SW 1271 (cell line): ENCODE results near the gene CAPRIN2.
A peak's percentile ranks its signal among the peaks of the same experiment; 100 is the strongest.

Experiments
- DNase-seq, 2 experiments: peaks; one replicate each; lab custom pipeline; 2025; lab: John Stamatoyannopoulos, UW

The CAPRIN2 gene

GRCh38 chr12:30701056-30701455, 53.7 kb downstream of the CAPRIN2 start:
- DNase-seq: no peak

- no peak for DNase-seq
Measured at GRCh38 chr12:30700216-30700900, 54.4 kb downstream of the CAPRIN2 start.

- DNase-seq: no peak
Measured at GRCh38 chr12:30698346-30698745, 56.4 kb downstream of the CAPRIN2 start.

GRCh38 chr12:30696943-30697342, 57.8 kb downstream of the CAPRIN2 start:
- no peak for DNase-seq

- no peak for DNase-seq
Measured at GRCh38 chr12:30696486-30696885, 58.3 kb downstream of the CAPRIN2 start.

GRCh38 chr12:30696103-30696408, 58.7 kb downstream of the CAPRIN2 start:
- no peak for DNase-seq

- peak; percentile 95 to 96 for DNase-seq
Measured at GRCh38 chr12:30695199-30696102, 59.3 kb downstream of the CAPRIN2 start, which contains the start of gene IPO8. IPO8 (minus strand) TSS chr12:30695869; CDS start chr12:30695647, 222 bp downstream.

GRCh38 chr12:30694412-30695198, 60.1 kb downstream of the CAPRIN2 start:
- DNase-seq: peak in 1 of 2 experiments; percentile 51

- no peak for DNase-seq
Measured at GRCh38 chr12:30692470-30692869, 62.3 kb downstream of the CAPRIN2 start.

- peak; percentile 43 to 82 for DNase-seq
Measured at GRCh38 chr12:30691122-30691879, 63.5 kb downstream of the CAPRIN2 start.

GRCh38 chr12:30687265-30687986, 67.3 kb downstream of the CAPRIN2 start:
- no peak for DNase-seq

- no peak for DNase-seq
Measured at GRCh38 chr12:30679241-30679640, 75.5 kb downstream of the CAPRIN2 start.

GRCh38 chr12:30678221-30678620, 76.5 kb downstream of the CAPRIN2 start:
- no peak for DNase-seq

GRCh38 chr12:30661210-30661609, 93.5 kb downstream of the CAPRIN2 start:
- DNase-seq: no peak
